Stimulated activated CD4-positive, alpha-beta T cell treated with anti-CD3 and anti-CD28 coated beads, TNF-alpha, amount 100 ng/mL, for 1 hour (primary cell): ENCODE measurements around the gene RSPO1.
"Not testable (repeated sequence)": the region's sequence is repeated elsewhere in the genome, so short reads cannot be mapped to it uniquely, and the experiment has no call there.

Source experiments
- DNase-seq, 3 donors: peaks; one replicate each; pipeline ENCODE4 v3.0.0-alpha.2; 2020; ENCODE audit warnings: low read depth in 3 of 3, low spot score in 1 of 3

RSPO1 gene, protein sequence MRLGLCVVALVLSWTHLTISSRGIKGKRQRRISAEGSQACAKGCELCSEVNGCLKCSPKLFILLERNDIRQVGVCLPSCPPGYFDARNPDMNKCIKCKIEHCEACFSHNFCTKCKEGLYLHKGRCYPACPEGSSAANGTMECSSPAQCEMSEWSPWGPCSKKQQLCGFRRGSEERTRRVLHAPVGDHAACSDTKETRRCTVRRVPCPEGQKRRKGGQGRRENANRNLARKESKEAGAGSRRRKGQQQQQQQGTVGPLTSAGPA

DNA sequence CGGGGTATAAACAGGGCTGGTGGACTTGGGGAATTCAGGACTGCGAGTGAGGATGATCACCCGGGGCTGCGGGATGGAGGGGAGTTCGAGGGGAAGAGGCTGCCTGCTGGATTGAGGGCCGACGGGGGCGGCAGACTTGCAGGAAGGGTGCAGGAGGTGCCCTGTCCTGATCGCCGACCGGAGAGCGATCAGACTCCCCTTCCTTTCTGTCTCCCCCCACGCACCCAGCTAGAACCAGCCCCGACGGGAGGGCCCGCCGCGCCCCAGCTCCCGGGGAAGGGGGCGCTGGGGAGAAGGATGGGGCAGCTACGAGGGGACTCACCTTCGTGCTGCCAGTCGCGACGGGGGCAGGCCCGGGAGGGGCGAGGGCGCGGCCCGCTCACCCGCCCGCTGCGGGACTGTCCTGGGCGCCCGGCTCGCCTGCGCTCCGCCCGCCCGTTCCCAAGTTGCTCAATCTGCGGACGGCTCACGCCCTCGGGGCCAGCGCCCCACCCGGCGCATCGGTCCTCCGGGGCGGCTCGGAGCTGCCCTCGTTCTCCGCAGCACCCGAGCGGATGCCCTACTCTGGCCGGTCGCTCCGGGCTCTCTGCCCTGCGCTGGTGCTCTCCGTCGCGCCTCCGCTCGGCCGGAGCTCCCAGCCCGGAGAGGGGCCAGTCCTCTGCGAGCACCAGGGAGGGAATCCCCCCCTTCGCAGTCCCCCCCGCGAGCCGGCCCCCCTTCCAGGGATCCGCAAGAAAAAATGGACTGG is at the start of gene RSPO1:
Gene RSPO1 (minus strand): TSS at position 649 of the 748 bp plus-strand sequence. CDS start 5,231 bp downstream, outside the sequence.
- no peak for DNase-seq

DNA sequence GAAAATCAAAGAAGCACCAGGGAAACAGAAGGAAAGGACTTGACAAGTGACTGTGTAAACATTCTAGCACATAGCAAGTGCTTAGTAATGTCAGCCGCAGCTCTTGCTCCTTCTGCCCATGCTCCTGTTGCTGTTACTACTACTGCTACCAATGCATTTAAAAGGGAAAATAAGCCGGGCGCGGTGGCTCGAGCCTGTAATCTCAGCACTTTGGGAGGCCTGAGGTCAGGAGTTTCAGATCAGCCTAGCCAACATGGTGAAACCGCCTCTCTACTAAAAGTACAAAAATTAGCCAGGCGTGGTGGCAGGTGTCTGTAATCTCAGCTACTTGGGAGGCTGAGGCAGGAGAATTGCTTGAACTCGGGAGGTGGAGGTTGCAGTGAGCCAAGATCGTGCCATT is 49.5 kb upstream of the RSPO1 start:
- not testable (repeated sequence) for DNase-seq

DNA sequence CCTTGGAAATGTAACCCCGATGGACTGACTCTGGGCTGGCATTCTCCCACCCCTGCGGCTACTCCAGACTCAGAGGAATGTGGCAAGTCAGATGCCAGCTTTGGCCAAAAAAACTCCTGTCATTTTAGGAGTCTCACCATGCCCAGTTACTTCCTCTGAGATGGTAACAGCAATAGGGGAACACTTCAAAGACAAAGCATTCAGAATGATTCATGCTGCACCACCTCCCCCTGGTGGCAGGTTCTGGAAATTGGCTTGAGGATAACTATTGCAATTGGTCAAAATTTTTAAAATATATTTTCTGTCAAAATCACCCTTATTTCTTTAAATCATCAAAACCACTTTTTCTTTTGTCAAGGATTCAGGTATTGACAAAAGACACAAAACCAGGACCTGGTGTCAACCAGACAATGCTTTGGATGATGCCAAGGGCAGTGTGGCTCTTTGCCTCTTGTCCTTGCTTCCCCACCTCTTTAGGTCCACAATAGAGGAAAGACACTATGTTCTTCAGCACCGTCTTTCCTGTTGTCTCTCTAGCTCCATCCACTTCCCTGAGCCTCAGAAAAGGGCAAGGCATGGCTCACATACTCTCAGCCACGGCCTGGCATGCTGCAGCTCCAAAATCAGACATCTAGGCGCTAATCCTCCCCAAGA is 47.8 kb upstream of the RSPO1 start:
- DNase-seq: peak; percentile 41 to 62 (median 53)

DNA sequence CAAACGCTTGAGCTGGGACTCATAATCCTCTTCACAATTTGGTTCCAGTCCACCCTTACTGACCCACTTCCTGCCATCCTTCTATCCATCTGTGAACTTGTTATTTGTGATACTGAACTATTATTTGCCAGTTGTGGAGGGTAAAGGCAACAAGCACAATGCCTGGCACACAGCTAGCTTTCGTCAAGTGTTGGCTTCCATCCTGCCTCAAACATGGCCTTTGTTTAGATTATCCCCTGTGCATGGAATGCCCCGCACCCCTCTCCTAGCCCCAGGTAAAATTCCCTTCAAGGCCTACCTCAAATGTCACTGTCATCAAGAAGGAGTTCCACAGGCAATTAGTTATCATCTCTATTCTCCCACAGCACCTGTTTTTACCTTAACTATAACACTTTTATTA is 46.2 kb upstream of the RSPO1 start:
- DNase-seq: no peak

- no peak for DNase-seq
Measured at GRCh38 chr1:37677808-37678207, 43.1 kb upstream of the RSPO1 start.

- no peak for DNase-seq
Measured at GRCh38 chr1:37677143-37677439, 42.4 kb upstream of the RSPO1 start.

DNA sequence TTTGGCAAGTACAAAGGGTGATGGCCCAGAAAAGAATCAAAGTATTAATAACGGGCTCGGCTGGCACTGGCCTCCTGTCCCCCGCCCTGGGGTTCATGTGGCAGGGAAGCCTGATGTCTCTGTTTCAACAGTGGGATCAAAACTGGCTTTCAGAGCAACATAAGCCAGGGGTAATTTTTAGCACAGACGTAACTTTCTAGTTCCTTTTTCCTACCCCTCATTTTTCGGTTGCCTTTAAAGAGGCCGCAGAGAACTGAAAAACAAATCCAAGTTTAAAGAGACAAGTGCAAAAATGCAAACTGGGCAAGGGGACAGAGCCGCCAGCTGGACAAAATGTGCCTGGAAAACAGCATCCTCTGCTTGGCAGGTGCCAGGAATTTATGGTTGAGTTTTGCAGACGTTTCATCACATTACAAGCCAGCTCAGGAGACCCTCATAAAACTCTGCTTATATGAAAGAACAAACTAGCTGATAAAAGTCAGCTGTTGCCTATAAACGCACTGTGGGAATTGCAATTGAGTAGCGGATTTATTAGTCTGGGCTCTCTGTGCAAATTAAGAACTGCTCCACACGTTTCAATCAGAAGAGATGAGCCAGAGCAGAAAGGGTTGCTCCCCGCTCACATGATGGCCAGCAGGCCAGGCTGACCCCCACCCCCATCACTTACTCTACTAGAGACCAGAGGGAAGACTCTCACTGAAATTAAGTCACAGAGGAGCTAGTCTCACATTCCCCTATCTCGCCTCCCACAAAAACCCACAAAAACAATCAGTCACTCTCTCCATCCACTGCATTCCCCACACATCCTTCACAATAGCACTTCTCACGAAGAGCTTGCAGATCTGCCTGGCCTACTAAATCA is 41.8 kb upstream of the RSPO1 start:
- no peak for DNase-seq

GRCh38 chr1:37673920-37674319 is 39.2 kb upstream of the RSPO1 start:
- DNase-seq: peak in 1 of 3 donors; percentile 10

GRCh38 chr1:37672136-37672870 is 37.6 kb upstream of the RSPO1 start:
- DNase-seq: no peak

GRCh38 chr1:37671261-37671660 is 36.6 kb upstream of the RSPO1 start:
- DNase-seq: no peak

GRCh38 chr1:37670133-37670532 is 35.4 kb upstream of the RSPO1 start:
- DNase-seq: no peak

GRCh38 chr1:37667023-37667671 is 32.5 kb upstream of the RSPO1 start:
- DNase-seq: no peak

- no peak for DNase-seq
Measured at GRCh38 chr1:37666241-37666867, 31.7 kb upstream of the RSPO1 start.

DNA sequence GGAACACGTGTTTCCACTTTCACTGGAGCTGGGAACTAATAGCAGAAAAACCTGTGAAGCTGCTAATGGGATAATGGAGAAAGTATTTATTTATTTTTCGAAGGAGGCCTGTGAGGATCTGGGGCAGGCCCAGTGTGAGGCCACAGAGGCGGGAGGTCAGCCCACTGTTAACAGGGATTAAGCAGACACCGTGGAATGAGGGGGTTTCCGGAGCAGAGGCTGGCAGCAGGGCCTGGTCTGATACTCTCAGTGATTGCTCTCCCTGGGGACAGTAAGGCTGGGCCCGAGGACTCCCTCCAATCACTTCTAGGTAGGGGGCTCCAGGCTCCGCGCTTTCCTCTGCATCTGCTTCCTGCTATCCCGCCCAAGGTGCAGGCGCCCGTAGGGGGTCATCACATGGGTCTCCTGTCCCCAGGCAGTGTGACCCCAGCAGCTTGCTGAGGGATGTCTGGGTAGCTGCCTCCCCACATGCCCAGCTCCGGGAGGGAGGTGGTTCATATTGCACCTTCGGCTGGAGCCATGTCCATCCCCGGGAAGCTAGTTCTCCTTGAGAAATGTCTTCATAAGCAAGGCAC is 28.8 kb upstream of the RSPO1 start:
- no peak for DNase-seq

DNA sequence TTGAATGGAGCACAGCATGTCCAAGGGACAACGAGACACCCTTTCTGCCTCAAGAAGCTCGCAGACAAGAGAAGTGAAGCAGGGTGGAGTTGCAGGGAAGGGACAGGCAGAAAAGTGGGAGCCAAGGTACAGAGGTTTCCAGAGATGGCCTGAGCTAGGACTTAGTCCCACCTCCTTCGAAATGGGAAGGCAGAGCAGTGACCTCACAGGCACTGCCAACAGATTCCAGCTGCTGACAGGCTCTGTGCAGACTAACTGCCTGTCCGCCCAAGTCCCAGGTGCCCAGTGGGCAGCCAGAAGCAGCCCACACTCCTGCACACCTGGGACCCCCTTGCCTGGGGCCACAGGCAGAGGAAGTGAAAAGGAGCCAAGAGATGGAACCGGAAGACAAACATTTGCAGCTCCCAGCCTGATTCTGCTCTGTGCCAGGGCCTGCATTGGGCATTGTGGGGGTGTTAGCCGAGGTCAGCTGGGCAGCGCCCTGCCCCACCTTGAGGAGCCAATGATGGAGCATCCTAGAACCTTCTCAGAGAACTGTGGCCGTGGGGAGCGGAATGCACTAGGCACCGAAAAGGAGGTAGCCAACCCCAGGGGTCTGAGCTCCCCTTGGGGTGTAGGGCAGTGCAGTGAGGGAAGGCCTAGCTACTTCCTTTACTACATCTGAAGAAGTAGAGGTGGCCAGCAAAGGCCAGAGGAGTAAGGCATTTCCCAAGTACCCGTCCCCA is 27.5 kb upstream of the RSPO1 start:
- no peak for DNase-seq

DNA sequence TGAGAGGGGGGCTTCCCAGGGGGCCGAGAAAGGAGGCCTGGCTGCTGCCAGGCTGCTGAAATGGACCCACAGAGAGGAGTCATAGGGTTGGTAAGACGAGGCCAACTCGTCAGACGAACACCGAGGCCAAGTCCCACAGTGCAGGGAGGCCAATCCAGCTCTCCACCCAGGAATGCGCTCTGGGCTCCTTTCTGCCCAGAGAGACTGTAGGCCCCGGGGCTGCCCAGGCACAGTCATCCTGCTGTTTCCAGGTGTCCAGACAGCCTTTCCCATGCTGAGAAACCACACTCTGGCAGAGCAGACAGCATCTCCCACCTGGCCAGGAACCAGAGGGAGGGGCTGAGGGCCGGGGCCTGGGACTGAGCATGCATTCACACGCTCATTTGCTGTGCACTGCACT is 26.7 kb upstream of the RSPO1 start:
- no peak for DNase-seq

DNA sequence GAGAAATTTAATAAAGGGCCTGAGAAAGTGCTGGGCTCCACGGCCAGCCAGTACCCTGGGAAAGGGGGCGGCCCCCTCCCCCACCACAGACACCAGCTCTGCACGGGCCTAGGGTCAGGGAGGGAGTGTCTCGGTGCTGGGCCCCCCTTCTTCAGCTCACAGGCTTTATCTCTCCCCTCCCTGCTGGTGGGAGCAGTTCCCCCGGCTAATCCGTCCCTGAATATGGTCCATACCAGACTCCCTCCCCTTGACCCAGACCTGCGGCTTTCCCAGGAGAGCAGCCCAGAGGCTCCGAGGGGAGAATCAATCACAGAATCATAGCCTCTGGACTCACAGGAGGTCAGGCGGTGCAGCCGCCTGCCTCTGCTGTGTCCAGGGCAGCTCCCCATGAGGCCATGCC is 26.0 kb upstream of the RSPO1 start:
- no peak for DNase-seq

DNA sequence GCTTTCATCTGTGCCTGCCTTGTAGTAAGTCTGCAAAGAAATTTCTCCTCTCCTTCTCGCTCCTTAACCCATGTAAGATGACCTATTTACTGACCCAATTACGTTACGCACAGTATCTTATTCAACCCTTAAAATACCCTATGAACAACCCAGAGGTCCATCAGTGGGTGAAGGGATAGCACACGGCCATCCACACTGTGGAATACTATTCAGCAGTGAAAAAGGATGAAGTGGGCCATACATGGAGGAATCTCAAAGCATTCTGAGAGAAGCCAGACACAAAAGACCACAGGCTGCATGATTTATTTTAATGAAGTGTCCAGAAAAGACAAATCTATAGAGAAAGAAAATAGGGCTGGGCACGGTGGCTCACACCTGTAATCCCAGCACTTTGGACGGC is 23.8 kb upstream of the RSPO1 start:
- DNase-seq: no peak
